NCI-H2196 treated with DMSO at 0.1 percent for 48 hours (cell line): Measurements from ENCODE around the gene ANKRD61.
"Not testable (repeated sequence)": the region's sequence is repeated elsewhere in the genome, so short reads cannot be mapped to it uniquely, and the experiment has no call there.

Experiments
- DNase-seq: peaks from one replicate; lab custom pipeline; 2025; ENCODE audit not compliant: unreplicated experiment; lab: John Stamatoyannopoulos, UW

Gene ANKRD61

DNA sequence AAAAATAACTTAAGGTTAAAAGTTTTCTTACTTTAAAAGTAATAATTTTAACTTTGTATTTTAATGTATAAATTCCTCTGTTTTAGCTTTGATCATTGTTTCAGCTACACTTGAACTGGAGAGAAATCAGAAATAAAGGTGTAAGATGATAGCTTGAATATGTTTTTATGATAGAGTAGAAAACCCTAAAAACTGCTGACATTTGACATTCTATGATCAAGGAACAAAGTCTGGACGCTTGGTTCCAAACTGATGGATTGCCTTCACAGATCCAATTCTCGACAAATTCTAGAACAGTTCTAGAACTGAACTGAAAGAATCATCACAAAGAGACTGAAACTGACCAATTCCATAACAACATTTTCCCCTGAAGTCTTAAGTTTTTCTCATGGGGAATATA lies at the start of gene ANKRD61:
Gene ANKRD61, plus strand, starts transcription at position 389 of the 400 bp plus-strand sequence. Its CDS starts 0 bp downstream, at position 389.
- no peak for DNase-seq

DNA sequence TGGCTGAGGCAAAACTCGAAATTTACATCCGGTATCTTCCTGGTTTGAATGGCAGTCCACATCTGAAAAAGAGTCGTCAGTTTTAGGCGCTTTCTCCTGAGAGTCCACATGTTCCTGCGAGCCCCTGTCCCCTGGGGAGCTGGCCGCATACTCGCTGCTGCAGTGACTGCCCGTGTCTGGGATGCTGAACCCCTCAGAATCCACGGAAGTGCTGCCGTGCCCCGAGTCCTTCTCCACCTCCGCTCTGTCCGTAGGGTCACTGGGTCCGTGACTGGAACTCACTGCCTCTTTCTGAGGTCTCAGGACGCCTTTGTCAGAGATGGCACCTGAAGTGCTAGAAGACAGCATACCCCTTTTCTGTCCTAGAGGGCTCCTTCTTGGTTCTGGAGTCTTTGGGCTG lies 44.1 kb upstream of the ANKRD61 start:
- DNase-seq, result not testable (repeated sequence)

DNA sequence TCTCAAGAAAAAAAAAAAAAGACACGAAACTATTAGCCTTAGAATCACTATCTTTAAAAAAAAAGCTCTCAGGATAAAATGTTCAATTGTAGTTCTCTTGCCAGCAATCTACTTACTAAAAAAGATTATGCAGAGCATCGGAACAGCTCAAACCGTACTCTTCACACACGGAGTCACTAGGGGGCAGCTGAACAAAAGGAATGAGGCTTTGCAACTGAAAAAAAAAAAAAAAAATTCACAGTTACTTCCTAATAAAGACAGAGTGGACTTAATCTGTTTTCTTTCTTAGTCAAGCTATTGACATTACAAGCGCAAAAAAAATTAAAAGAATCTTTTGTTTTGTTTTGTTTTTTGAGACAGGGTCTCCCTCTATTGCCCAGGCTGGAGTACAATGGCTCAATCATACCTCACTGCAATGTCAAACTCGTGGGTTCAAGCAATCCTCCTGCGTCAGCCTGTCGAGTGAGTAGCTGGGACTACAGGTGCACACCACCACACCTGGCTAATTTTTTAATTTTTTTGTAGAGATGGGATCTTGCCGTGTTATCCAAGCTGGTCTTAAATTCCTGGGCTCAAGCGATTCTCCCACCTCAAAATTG lies 33.9 kb upstream of the ANKRD61 start:
- DNase-seq, result peak; percentile 56

DNA sequence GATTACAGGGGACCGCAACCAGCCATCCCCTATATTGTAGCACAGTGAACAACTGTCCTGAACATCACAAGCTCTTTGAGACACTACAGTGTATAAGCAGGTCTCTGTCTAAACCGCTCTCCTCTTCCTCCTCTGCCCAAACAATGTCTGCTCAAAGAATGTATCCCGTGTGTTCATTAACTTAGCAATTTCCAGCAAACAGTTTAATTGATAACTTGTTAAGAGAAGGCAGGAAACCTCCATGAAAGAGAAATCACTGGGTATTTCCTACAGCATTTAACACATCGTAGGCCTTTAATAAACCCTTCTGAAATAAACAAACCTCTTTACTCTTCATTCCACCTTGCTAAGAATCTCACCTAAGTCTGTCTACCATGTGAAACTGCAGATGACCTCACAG lies 23.8 kb upstream of the ANKRD61 start:
- DNase-seq, result no peak

DNA sequence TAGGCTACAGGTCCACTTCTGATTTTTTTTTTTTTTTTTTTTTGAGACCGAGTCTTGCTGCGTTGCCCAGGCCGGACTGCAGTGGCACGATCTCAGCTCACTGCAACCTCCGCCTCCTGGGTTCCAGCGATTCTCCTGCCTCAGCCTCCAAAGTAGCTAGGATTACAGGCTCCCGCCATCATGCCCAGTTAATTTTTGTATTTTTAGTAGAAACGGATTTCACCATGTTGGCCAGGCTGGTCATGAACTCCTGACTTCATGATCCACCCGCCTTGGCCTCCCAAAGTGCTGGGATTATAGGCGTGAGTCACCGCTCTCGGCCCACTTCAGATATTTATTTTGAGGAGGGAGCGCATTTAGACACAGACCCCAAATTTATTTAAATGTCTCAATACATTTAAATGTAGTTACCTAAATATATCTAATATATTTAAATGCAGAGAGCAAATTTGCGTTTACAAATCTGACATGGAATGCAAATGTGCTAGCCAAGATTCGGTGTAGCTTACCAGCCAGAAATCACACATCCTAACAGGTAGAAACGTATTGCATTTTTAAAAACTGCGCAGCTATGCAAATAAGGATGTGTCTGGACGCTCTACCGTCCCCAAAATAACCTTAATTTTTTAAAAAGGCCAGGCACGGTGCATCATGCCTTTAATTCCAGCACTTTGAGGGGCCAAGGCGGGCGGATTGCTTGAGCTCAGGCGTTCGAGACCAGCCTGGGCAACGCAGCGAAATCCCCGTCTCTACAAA lies 23.2 kb upstream of the ANKRD61 start:
- not testable (repeated sequence) for DNase-seq

DNA sequence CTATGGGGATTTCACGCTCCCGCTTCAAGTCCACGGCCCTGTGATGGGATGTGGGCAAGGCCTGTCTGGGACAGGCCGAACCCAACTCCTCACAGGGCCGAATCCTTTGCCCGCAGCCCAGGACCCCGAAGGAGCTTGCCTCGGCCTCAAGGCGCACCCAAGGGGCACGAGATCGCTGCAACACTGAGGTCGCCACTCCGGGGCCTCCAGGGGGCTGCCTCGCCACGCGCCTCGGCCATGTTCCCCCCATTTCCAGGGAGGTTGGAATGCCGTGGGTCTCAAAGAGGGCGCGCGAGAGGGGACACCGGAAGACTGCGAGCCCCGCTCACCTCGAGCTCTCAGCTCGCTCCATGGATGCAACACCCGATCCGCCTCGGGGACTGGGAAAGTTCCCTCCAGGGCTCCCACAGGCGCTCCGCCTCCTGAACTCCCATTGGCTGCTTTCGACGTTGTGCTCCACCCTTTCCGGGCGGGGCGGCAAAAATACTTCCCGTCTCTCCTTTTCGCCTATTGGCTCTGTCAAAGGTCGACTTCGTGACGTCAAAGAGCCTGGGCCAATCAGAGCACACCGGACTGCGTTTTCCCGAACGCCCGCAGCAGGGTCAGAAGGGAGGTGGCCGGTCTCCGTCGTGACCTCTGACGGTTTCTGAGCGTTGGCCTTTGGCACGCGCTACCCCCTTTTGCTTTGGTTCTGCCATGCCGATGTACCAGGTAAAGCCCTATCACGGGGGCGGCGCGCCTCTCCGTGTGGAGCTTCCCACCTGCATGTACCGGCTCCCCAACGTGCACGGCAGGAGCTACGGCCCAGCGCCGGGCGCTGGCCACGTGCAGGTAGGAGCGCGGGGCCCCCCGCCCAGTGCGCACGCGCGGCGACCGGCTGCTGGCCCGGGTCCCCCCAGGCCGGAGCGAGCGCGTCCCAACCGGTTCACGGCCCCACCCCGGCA lies 22.2 kb upstream of the ANKRD61 start, which contains the start of the genes AIMP2 and PMS2:
Gene AIMP2, plus strand, starts transcription at position 605 of the 944 bp plus-strand sequence. Its CDS starts 92 bp downstream, at position 697.
Gene PMS2, minus strand, starts transcription at position 382 of the 944 bp plus-strand sequence. Its CDS starts 30 bp downstream, at position 352.
- DNase-seq, result peak; percentile 95

DNA sequence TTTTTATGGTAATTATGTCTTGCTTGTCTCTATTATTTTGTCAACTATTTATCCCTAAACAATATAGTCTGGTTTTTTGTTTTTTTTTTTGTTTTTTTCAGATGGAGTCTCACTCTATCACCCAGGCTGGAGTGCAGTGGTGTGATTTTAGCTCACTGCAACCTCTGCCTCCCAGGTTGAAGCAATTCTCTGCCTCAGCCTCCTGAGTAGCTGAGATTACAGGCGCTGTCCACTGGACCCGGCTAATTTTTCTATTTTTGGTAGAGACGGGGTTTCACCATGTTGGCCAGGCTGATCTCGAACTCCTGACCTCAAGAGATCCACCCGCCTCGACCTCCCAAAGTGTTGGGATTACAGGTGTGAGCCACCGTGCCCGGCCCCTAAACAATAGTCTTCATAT lies 20.8 kb upstream of the ANKRD61 start:
- not testable (repeated sequence) for DNase-seq

DNA sequence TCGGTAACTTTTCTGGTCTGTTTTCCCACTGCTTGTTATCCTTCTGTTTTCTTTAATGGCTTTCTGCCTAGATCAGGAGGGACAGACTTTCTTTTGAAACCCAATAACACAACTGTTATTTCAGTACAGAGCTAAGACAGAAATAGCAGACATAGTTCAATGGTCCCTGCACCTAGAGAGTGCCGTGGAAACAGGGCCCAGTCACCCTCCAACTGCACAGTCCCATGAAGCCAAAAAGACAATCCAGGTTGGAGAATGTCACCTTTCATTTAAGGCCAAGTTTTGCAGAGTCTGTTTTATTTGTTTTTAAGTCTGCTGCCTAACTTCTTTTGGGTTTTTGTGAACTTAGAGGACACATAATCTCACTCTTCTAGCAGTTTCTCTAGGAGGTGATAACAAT lies 19.6 kb upstream of the ANKRD61 start:
- no peak for DNase-seq

DNA sequence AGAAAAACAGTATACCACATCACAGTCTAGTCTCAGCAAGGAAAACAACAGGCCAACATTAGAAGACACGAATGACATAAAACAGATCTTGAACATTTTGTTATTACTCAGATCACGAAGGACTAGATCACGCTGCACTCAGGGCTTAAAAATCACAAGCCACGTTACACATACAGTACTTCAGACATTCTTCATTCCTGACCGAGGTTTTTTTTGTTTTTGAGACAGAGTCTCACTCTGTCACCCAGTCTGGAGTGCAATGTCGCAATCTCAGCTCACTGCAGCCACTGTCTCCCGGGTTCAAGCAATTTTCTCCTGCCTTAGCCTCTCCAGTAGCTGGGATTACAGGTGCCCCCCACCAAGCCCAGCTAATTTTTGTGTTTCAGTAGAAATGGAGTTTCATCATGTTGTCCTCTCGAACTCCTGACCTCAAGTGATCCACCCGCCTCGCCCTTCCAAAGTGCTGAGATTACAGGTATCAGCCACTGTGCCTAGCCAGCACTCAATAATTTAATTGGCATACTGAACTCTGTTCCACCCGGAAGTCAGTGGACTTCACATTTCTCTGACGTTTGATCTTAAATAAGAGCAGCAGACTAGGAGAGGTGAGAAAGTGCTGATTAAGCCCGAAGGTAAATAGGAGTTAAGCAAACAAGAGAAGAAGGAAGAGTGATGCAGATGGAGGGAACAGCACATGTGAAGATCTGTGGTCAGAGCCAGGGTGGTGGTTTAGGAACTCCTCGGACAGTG lies 18.6 kb upstream of the ANKRD61 start:
- DNase-seq, result peak; percentile 18

DNA sequence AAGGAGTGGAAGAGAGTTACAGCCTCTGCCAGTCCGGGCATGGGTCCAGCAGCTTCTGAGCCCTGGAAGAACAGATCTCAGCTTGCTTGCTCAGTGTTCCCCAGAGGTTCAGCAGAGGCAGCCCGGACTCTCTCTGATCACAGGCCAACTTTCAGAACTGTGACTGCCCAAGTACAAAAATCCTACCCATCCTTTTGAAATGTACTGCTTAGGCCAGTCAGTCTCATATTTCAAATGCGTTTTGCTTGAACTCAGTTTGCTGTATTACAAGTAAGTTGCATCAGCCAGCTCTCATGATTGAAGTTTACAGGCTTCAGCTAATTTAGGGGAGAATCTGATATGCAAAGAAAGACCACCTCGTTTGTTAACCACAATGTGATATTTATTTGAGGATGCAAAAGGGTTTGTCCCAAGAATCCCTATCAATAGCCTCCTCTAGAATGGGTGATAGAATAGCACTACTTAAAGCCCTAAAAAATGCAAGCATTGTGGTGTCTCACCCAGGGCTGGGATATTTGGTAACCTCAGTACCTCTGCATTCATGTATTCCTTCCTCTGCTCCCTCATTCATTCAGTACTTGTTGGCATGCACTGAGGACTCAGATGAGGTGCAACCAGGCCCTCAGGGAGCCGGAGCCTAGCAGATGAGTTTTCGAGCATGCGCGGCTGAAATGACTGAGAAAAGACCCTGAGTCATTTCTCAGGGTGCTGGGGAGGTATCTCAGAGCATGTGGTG lies 15.1 kb upstream of the ANKRD61 start:
- DNase-seq, result peak; percentile 68

DNA sequence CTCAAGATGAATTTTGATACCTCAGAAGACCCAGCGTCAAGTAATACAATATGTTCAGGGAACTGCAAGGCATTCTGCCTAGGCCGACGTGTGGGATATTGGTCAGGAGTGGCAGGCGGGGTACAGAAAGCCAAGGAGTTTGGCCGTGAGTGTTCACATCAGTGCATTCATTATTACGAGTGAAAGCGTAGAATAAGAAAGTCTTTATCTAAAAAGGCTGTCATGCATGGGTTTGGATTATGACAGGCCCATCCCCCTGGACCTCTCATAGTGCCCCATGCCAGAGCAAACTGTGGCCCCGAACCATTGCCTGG lies 14.6 kb upstream of the ANKRD61 start:
- no peak for DNase-seq

DNA sequence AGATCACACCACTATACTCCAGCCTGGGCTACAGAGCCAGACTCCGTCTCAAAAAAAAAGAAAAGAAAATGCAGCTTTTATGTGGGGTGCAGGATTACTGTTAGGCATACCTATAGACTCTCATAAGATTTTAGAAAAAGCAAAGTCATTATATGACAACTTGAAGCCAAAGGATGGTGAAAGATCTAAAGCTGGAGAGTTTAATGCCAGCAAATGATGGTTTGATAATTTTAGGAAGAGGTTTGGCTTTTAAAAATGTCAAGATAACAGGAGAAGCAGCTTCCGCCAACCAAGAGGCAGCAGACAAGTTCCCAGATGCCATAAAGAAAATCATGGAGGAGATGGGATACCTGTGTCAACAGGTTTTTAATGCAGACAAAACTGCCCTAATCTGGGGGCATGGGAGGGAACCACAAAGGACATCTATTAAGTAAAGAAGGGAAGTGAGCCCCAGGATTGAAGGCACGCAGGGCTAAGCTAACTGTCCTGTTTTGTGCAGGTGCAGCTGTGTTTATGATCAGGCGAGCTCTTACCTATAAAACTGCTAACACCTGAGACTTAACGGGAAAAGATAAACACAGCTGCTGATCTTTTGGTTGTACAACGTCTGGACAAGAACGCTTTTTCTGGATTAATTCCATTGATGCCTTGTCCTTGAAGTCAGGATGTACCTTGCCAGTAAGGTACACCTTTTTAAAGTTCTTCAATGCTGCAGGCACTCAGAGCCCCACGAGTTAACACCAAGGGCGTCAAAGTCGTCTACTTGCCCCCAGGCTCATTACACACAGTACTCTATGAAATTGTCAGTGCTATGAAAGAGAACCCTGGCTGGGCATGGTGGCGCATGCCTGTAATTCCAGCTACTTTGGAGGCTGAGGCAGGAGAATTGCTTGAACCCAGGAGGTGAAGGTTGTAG lies 10.5 kb upstream of the ANKRD61 start:
- peak; percentile 28 for DNase-seq

DNA sequence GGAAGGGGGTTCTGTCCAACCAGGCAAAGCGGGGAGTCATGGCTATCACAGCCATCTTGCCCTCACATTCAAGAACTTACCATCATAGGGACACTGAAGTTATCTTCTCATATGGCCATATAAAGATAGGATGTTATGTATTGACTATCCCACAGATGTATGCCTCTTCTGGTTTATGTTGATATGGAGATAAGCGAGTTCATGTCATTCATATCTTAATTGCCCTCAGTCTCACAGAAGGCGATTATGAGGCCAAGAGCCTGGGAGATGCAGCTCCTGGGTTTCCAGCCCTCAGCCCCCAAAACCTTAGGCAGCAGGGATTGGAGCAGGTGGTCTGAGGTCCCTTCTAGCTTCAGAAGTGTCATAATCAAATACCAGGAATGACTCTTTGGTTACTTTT lies 8.5 kb upstream of the ANKRD61 start:
- no peak for DNase-seq

DNA sequence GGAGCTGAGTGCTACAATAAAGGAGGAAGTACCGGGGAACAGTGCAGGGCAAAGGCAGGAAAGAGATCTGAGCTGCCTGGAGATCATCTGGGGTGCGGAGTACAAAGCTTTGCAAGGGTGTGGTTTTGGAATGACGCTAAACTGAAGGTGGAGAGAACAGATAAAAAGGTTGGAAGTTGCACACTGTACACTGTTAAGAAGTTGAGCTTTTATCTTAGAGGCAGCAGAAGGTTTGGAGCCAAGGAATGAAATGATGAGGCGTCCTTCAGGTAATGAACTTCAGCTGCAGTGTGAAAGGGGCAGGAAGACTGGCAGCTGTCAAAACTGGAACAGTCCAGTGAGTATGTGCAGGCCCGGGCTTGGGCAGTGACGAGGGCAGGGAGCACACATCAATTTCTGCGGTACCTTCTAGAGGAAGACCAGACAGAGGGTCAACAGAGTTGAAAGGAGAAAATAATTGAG lies 7.2 kb upstream of the ANKRD61 start:
- no peak for DNase-seq

DNA sequence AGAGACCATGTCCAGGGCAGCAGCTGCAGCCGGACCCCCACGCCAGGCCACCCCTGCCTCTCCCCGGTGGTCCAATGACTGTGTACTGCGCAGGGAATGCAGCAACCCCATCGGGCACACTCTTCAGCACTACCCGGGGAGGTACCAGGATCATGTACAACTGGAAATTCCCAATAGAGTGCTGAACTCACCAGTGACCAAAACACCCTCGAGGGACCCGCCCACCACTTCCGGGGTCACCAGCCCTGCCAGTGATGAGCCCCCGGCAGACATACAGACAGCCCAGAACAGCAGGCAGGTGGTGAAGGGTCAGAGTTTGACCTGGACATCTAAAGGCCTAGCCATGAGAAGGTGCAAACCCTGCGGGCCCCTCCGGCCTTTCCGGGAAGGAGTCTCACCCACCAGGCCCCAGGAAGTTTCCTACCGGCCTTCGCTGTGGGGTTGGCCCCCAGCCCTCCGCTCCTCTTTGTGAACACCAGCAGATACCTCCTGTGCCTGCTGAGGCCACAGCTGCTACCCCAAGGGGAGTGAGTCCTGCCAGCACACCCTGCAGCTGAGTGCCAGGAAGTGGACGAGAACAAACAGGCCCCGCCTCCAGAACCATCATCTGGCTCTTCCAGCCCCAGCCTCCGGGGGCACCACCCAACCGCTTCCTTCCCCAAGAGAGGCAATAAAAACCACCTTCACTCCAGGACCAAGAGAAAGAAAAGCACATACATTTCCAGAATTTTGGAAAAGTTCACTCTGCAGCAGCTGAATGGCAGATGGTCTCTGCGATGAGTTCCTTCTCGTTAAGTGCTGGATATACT lies 5.0 kb upstream of the ANKRD61 start:
- peak; percentile 81 for DNase-seq

DNA sequence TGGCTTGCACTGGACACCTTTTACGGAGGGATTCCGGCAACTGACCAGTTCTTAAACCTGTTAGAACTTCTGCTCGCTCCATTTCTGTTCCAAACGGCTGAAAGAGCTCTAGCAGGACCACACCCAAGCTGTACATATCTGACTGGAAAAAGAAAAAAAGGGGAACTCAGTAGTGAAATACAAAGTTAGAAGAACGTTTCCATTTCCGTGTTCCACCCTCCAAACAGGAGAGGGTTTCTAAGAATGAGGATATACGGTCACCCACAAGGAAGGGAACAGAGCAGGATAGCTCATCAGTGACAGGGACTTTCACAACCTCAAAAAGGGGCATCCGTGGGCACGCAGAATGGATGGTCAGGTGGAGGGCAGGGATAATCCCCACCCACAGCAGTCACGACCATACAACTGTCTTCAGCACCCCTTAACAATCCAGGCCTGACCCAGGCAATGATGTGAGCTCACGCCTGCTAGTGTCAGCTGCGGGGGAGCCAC lies 4.3 kb upstream of the ANKRD61 start:
- DNase-seq, result no peak

DNA sequence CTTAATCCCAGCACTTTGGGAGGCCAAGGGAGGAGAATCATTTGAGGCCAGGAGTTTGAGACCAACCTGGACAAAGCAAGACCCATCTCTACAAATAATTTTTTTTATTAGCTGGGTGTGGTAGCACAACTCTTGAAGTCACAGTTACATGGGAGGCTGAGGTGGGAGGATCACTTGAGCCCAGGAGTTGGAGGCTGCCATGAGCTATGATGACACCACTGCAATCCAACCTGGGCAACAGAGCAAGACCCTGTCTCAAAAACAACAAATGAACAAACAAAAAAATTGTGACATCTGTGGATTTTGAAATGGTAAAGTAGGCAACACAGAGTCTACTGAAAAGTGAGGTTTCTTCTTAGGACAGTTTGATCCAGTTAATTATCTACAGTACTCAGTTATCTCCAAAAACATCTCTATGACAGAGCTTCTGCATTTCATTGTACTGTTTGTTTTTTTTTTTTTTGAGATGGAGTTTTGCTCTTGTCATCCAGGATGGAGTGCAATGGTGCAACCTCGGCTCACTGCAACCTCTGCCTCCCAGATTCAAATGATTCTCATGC lies 3.3 kb upstream of the ANKRD61 start:
- no peak for DNase-seq

DNA sequence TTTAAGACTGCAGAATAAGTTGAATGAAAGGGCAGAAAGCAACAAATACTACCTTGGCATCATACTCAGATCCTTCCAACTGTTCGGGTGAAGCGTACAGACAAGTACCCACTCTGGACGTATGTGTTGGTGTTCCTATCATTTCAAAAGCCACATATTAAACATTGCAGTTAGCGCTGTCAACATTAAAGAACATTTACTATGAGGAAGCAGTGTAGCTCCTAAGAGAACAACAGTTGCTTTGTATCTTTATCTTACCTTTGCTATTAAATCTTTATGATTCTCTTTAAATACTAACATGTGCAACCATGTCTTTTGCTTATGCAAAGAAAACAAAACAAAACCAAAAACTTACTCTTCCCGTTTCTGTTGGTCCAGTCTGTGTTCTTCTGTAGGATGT lies 2.6 kb upstream of the ANKRD61 start:
- DNase-seq, result no peak
